AG04449 (cell line): Measurements from ENCODE around the gene ANO1.

Experiments used
- CTCF ChIA-PET: fragments of 350-600 bp; formaldehyde crosslinking; extraction: SDS; loops from one replicate; lab custom pipeline; 2021; ENCODE audit warnings: antibody characterized with exemption; lab: Yijun Ruan, JAX
- POLR2A ChIA-PET: fragments of 400-600, 350-600 bp; formaldehyde crosslinking; extraction: SDS; loops from one replicate; lab custom pipeline; 2020; ENCODE audit warnings: antibody characterized with exemption, inconsistent platforms; lab: Yijun Ruan, JAX
- DNase-seq: peaks from one replicate; pipeline ENCODE4 v3.0.0-alpha.2; 2010; ENCODE audit warnings: low read depth, low spot score
- H3K4me3 ChIP-seq: 2 replicates; pipeline ENCODE4 v1.5.1; 2011; ENCODE audit warnings: low read depth, mild to moderate bottlenecking, control low read depth, low read length
- CTCF ChIP-seq: IDR thresholded peaks from one replicate; pipeline ENCODE4 v1.5.1; 2011; ENCODE audit warnings: mild to moderate bottlenecking, moderate library complexity, low read length, control low read depth, inconsistent platforms; ENCODE audit not compliant: insufficient read depth; ENCODE audit errors: missing control alignments

The ANO1 gene

GRCh38 chr11:70104419-70104818 lies 26.3 kb downstream of the ANO1 start:
- DNase-seq = no peak
- no peak for TF ChIP-seq CTCF
- POLR2A ChIA-PET = no interaction called here
- H3K4me3 ChIP-seq = no peak overlapping the region
- CTCF ChIA-PET = no interaction called here

DNA sequence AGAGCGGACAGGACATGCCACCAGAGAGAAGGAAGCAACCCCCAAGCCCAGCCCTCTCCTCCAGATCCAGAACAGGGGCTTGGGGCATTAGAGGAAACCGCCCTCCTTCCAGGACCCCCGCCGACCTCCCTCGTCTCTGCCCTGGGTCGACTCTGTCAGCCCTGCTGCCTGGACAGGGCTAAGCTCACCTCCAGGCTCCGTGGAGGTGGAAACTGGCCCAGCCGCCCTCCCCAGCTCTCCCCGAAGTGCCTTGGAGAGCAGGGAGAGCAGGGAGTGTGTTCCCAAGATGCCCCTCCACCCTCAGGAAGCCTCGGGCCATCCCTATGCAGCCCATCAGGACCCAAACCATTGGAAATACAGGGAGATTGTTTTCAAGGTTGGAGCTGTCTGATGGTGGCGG lies 26.8 kb downstream of the ANO1 start:
- DNase-seq = no peak
- ChIA-PET POLR2A (no interaction called here), CTCF (no interaction called here)
- H3K4me3 ChIP-seq = no peak overlapping the region
- no peak for TF ChIP-seq CTCF

- no peak for TF ChIP-seq CTCF
- no peak for DNase-seq
- no peak overlapping the region for H3K4me3 ChIP-seq
- ChIA-PET CTCF (no interaction called here), POLR2A (no interaction called here)
Observed at GRCh38 chr11:70105369-70105754, 27.2 kb downstream of the ANO1 start.

GRCh38 chr11:70105755-70106571 lies 27.8 kb downstream of the ANO1 start:
- ChIA-PET POLR2A (no interaction called here), CTCF (no interaction called here)
- no peak for DNase-seq
- no peak overlapping the region for H3K4me3 ChIP-seq
- TF ChIP-seq CTCF = no peak

DNA sequence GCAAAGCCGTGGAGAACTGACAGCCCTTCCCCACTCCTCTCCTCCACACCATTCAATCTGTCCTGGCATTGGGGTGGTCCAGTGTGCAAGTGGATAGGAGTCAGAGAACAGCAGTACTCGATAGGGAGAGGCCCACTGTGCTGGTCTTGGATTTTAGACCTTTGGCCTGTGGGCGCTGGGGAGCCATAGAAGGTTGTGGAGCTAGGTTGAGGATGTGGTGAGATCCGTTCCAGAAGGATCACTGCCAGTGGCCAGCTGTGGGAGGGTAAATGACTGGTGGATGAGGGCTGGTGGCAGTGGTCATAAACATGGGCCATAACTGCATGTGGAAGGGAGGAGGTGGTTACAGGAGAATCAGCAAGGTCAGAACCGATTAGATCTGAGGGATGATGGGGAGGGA lies 28.6 kb downstream of the ANO1 start:
- ChIA-PET POLR2A (no interaction called here), CTCF (no interaction called here)
- no peak overlapping the region for H3K4me3 ChIP-seq
- DNase-seq = no peak
- no peak for TF ChIP-seq CTCF

- TF ChIP-seq CTCF = no peak
- ChIA-PET POLR2A (no interaction called here), CTCF (no interaction called here)
- DNase-seq = no peak
- H3K4me3 ChIP-seq = no peak overlapping the region
Observed at GRCh38 chr11:70107191-70107590, 29.1 kb downstream of the ANO1 start.
